ENCODE results near the gene LAMB4.

- no peak for TF ChIP-seq CTCF (IDR thresholded peaks at IDR 0.05; ENCODE audit: low read length)
- TF ChIP-seq EZH2phosphoT487 (IDR thresholded peaks at IDR 0.05; ENCODE audit: low read length) = no peak
These were observed 148.7 kb downstream of the LAMB4 start for GRCh38 chr7:107981466-107981865.
